Heart right ventricle (tissue), 16 donors: ENCODE data around the gene ASB11. TPM values are rescaled to one million over a fixed set of nuclear protein-coding genes. Genes with fewer than 3 reads are reported as not detected.
A peak's percentile ranks its signal among the peaks of the same experiment; 100 is the strongest.

Source experiments
- ATAC-seq, 8 donors: fragments of 200-7000 bp; cut with Tn5 transposase; one replicate each; pipeline ENCODE4 v1.9.1; 2020; ENCODE audit warnings: mild to moderate bottlenecking in 8 of 8, moderate library complexity in 8 of 8, moderate number of reproducible peaks in 1 of 8
- DNase-seq, 2 donors: peaks; one replicate each; pipeline ENCODE4 v3.0.0-alpha.2; 2020
- H3K27ac ChIP-seq, 10 donors: fragments of 200-600 bp; sonication (generic) in 2 of 10; one replicate each; pipeline versions ENCODE4 v1.5.0 to v1.8.0; 2020 to 2022; ENCODE audit warnings: mild to moderate bottlenecking in 3 of 10
- H3K27me3 ChIP-seq, 7 donors: fragments of 200-600 bp; one replicate each; pipeline ENCODE4 v1.8.0; 2021 to 2022; ENCODE audit warnings: mild to moderate bottlenecking in 2 of 7
- H3K36me3 ChIP-seq, 9 donors: fragments of 200-600 bp; sonication (generic) in 1 of 9; one replicate each; pipeline versions ENCODE4 v1.5.0 to v1.8.0; 2020 to 2022; ENCODE audit warnings: mild to moderate bottlenecking in 2 of 9
- H3K4me1 ChIP-seq, 9 donors: fragments of 200-600 bp; sonication (generic) in 1 of 9; one replicate each; pipeline versions ENCODE4 v1.5.0 to v1.8.0; 2020 to 2022; ENCODE audit warnings: mild to moderate bottlenecking in 4 of 9
- H3K4me3 ChIP-seq, 10 donors: fragments of 200-600 bp; sonication (generic) in 2 of 10; one replicate each; pipeline versions ENCODE4 v1.5.0 to v1.8.0; 2020 to 2022; ENCODE audit warnings: mild to moderate bottlenecking in 7 of 10, moderate library complexity in 2 of 10
- H3K9me3 ChIP-seq, 11 donors: fragments of 200-600 bp in 10 of 11; sonication (generic) in 2 of 11; one replicate each; pipeline versions ENCODE4 v1.5.0 to v1.8.0; 2013 to 2022; ENCODE audit warnings: mild to moderate bottlenecking in 2 of 11, control low read depth in 1 of 11, moderate library complexity in 1 of 11
- WGBS, 2 donors: extraction: QIAGEN DNeasy Blood & Tissue Kit; methylation state at CpG; one replicate each; pipeline ENCODE4 v1.1.7; 2013; ENCODE audit warnings: inconsistent platforms in 1 of 2; 5-methylcytosine and 5-hydroxymethylcytosine counted together
- intact Hi-C, 10 donors: fragments of 100-400 bp; cut with DNase I; formaldehyde crosslinking; loops; one replicate each; pipeline versions ENCODE4 v1.11.1 to v1.14.2; 2022
- polyA plus RNA-seq, 2 donors: library from polyadenylated mRNA; stranded (reverse); fragments of 200-250 nt; gene quantifications; one replicate each; pipeline ENCODE4 v1.2.3, GENCODE V29; 2013
- total RNA-seq, 10 donors: library from RNA; stranded (reverse); fragmentation: NEBNext Ultra II Directional in 3 of 10; extraction: Animal tissue kit (Norgen Biotek cat#: 25700) in 3 of 10; gene quantifications; one replicate each; pipeline versions ENCODE4 v1.2.1 to v1.2.4, GENCODE V29; 2021 to 2023
- TF ChIP-seq, protein P1 (sequence below), 9 donors: fragments of 200-600 bp; sonication (generic) in 2 of 9; IDR thresholded peaks; one replicate each; pipeline versions ENCODE4 v1.5.0 to v1.8.0; 2021 to 2022; ENCODE audit warnings: antibody characterized with exemption in 9 of 9, mild to moderate bottlenecking in 5 of 9, moderate library complexity in 1 of 9
- donor health status: Arrhythmogenic right ventricular cardiomyopathy.
- donor health status: ischemic (EF 13 %, LVEDD 7.1; RV severe dilation, severe dysfunction).
- donor health status: healthy with polysubstance abuse.
- donor health status: DM: no; HTN: yes; CAD: no.
- donor health status: DM: no; HTN: no; CAD: no.
- donor health status: ischemic (EF 25% LVEDD 6.9; RV normal size, moderate dysfunction).
- donor health status: ischemic (EF 25% LVEDD 5.7; RV mildly dilated, moderate dysfunction).
- donor health status: healthy.
- donor health status: DM: yes; HTN: yes; CAD: no.
- donor health status: Ischemic cardiomyopathy.
- donor health status: ischemic (EF 35%, LVEDD 5.7; RV mildly dilated, moderate dysfunction).
- donor health status: nonischemic (EF 11% LVEDD 7.7; RV severe dilation, severe dysfunction).
- donor health status: DM: yes; HTN: yes; CAD: no.
- donor health status: PGD.
- donor health status: ischemic (EF 29% LVEDD 5.4; RV normal size, mild dysfunction).
- donor health status: nonischemic (EF 23%, LVEDD 6.1; RV moderate dilation, normal function).

ASB11 gene
- total and polyA plus RNA-seq, 12 donors, result 4.3 to 149 (median 101) TPM

DNA sequence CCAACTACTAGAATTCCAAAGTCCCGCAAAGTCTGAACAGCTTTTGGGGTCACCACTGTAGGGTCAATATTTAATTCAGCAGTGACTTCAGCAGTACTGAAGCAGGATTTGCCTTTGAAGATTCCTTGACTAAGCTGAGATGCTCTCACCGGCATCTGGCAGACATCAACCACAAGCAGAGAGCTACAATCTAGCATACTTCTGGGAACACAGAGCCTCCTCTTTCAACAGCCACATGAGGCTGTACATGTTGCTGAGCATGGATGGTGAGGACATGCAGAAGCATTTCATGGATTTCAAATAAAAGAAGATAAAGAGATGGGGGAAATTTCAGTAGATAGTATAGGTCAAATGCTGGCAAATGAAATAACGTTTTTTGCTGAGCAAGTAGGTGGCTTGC lies 6.6 kb upstream of the ASB11 start:
- DNase-seq, result no peak
- WGBS, 2 donors, result 59 to 64% methylated on average over 3 of the region's 3 CpGs
- intact Hi-C loops, result no loop called here
- no peaks in the 10 kb centered on the region for H3K9me3 ChIP-seq
- TF ChIP-seq, protein P1, sequence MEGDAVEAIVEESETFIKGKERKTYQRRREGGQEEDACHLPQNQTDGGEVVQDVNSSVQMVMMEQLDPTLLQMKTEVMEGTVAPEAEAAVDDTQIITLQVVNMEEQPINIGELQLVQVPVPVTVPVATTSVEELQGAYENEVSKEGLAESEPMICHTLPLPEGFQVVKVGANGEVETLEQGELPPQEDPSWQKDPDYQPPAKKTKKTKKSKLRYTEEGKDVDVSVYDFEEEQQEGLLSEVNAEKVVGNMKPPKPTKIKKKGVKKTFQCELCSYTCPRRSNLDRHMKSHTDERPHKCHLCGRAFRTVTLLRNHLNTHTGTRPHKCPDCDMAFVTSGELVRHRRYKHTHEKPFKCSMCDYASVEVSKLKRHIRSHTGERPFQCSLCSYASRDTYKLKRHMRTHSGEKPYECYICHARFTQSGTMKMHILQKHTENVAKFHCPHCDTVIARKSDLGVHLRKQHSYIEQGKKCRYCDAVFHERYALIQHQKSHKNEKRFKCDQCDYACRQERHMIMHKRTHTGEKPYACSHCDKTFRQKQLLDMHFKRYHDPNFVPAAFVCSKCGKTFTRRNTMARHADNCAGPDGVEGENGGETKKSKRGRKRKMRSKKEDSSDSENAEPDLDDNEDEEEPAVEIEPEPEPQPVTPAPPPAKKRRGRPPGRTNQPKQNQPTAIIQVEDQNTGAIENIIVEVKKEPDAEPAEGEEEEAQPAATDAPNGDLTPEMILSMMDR (IDR thresholded peaks at IDR 0.05), result no peak
- no peak overlapping the region for H3K4me3 ChIP-seq
- H3K36me3 ChIP-seq, result peaks cover 0 to 55% (median 0%) of the 10 kb centered on the region in 9 donors
- H3K4me1 ChIP-seq, result peaks cover 0 to 7% (median 0%) of the 10 kb centered on the region in 9 donors
- ATAC-seq, result peak in 1 of 8 donors; percentile 50
- peaks cover 0 to 23% (median 0%) of the 10 kb centered on the region in 7 donors for H3K27me3 ChIP-seq
- peak overlapping the region in 2 of 10 donors; percentile 19 to 26 for H3K27ac ChIP-seq

DNA sequence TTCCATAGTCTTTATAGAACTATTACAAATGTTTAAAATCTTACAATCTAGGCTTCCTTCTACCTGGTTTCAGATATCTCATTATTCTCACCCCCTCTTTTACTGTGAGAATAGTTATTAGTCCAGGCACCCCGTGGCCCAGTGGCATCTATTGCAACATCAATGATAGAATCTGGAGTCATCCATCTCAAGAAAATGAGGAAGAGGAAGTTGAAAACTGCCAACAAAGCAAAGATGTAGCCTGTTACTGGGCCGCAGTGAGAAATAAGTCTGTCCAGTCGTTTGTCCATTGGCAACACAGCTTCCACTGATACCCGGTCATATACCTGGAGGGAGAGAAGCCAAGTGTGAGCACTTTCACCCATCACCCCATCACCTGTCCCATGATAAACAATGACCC lies 6.0 kb upstream of the ASB11 start:
- WGBS, 2 donors, result 71 to 90% methylated on average over 4 of the region's 4 CpGs
- Histone ChIP-seq H3K9me3 (no peaks in the 10 kb centered on the region), H3K27me3 (peaks cover 0 to 21% (median 0%) of the 10 kb centered on the region in 7 donors), H3K27ac (no peak overlapping the region), H3K4me3 (no peak overlapping the region), H3K4me1 (peaks cover 0 to 7% (median 0%) of the 10 kb centered on the region in 9 donors), H3K36me3 (peaks cover 0 to 55% (median 0%) of the 10 kb centered on the region in 9 donors)
- ATAC-seq (peak in 2 of 8 donors; percentile 25 to 27), DNase-seq (no peak)
- intact Hi-C loops, result no loop called here
- TF ChIP-seq, protein P1 (IDR thresholded peaks at IDR 0.05), result no peak

DNA sequence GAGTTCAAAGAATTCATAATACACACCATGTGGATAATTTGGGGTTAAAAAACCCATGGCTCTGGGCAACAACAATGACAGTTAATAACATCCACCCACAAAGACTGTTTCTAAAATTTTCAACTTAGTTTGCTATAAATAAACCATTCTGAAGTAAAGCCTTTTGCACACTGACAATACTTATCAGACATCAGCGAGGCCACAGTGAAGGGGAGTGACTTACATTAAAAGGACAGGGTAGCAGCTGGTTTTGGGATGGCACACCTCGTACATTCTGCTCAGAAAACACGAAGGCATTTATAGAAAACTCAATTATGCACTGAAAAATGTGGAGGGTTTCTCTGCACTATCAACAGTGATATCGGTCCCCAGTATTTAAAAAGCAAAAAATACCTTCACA lies 4.9 kb upstream of the ASB11 start:
- ATAC-seq (peak in 3 of 8 donors; percentile 41 to 64 (median 48)), DNase-seq (no peak)
- WGBS, 2 donors, result 45 to 53% methylated on average over 4 of the region's 4 CpGs
- peak overlapping the region in 5 of 10 donors; percentile 8 to 42 (median 35) for H3K27ac ChIP-seq
- peaks cover 0 to 19% (median 0%) of the 10 kb centered on the region in 7 donors for H3K27me3 ChIP-seq
- TF ChIP-seq, protein P1 (IDR thresholded peaks at IDR 0.05), result no peak
- peaks cover 0 to 7% (median 0%) of the 10 kb centered on the region in 9 donors for H3K4me1 ChIP-seq
- H3K36me3 ChIP-seq, result peaks cover 0 to 48% (median 0%) of the 10 kb centered on the region in 9 donors
- H3K4me3 ChIP-seq, result no peak overlapping the region
- intact Hi-C loops, result no loop called here
- no peaks in the 10 kb centered on the region for H3K9me3 ChIP-seq

DNA sequence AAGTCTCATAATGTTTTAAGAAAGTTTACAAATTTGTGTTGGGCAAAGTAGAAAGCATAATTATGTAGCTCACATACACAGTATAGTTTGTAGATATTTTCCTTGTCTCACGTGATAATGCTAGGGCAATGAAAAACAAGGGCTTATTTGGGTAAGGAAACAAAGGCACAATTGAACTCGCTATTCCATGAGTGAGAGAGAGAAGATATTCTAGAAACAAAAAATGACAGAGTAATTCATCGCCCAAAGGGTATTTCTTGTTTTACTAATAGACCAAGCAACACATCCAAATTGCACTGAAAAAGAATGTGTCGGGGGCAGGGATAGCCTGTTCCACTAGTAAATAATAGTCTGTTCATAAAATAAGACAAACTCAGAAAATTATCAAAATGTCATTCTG lies 3.6 kb upstream of the ASB11 start:
- Histone ChIP-seq H3K4me3 (no peak overlapping the region), H3K27me3 (peaks cover 0 to 12% (median 0%) of the 10 kb centered on the region in 7 donors), H3K9me3 (no peaks in the 10 kb centered on the region), H3K27ac (peak overlapping the region in 1 of 10 donors; percentile 29), H3K4me1 (peaks cover 0 to 7% (median 0%) of the 10 kb centered on the region in 9 donors), H3K36me3 (peaks cover 0 to 36% (median 0%) of the 10 kb centered on the region in 9 donors)
- DNase-seq (no peak), ATAC-seq (no peak)
- 89 to 92% methylated on average over 4 of the region's 4 CpGs for WGBS, 2 donors
- intact Hi-C loops, result no loop called here
- TF ChIP-seq, protein P1 (IDR thresholded peaks at IDR 0.05), result no peak
